GM12874 (cell line): Measurements from ENCODE around the gene FUT7.

Experiments
- TF ChIP-seq, protein P1 (sequence below): IDR thresholded peaks from 2 replicates; pipeline ENCODE4 v1.5.1; 2011; ENCODE audit warnings: low read depth, mild to moderate bottlenecking, control low read depth, low read length, moderate library complexity; ENCODE audit not compliant: insufficient read depth

Gene FUT7, protein sequence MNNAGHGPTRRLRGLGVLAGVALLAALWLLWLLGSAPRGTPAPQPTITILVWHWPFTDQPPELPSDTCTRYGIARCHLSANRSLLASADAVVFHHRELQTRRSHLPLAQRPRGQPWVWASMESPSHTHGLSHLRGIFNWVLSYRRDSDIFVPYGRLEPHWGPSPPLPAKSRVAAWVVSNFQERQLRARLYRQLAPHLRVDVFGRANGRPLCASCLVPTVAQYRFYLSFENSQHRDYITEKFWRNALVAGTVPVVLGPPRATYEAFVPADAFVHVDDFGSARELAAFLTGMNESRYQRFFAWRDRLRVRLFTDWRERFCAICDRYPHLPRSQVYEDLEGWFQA

DNA sequence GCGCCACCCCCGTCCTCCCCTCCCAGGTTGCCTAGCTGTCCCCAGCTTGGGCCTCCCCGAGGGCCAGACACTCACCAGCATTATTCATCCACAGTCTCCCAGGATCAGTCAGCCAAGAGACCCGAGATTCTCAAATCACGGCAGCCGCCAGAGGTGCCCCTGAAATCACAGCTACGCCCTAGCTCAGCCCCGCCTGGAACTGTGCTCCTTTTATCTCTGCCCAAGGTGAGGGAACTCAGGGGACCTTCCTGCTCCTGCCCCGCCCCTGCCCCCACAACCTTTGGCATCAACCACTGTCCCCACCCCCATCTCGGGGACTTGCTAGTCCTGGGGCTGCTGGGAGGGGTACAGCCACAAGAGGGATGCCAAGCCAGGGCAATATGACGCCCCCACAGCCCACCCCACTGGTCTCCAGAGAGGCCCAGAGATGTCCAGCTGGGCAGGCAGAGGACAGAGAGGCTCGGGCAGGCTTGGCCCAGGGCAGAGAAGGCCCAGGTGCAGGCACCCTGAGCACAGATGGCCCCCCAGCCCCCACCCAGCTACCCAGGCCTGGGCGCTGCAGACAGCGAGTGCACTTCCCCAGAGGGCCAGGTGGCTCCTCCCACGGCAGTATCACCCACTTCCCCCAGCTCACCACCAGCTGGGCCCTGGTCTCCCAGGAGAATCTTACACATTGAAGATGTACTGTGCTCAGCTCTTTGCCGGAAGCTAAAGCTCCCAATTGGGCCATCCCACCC is at the start of gene FUT7:
FUT7 (minus strand) TSS at position 185 of the 737 bp plus-strand sequence; CDS start at position 88, 97 bp downstream.
- TF ChIP-seq, protein P1, sequence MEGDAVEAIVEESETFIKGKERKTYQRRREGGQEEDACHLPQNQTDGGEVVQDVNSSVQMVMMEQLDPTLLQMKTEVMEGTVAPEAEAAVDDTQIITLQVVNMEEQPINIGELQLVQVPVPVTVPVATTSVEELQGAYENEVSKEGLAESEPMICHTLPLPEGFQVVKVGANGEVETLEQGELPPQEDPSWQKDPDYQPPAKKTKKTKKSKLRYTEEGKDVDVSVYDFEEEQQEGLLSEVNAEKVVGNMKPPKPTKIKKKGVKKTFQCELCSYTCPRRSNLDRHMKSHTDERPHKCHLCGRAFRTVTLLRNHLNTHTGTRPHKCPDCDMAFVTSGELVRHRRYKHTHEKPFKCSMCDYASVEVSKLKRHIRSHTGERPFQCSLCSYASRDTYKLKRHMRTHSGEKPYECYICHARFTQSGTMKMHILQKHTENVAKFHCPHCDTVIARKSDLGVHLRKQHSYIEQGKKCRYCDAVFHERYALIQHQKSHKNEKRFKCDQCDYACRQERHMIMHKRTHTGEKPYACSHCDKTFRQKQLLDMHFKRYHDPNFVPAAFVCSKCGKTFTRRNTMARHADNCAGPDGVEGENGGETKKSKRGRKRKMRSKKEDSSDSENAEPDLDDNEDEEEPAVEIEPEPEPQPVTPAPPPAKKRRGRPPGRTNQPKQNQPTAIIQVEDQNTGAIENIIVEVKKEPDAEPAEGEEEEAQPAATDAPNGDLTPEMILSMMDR = no peak

DNA sequence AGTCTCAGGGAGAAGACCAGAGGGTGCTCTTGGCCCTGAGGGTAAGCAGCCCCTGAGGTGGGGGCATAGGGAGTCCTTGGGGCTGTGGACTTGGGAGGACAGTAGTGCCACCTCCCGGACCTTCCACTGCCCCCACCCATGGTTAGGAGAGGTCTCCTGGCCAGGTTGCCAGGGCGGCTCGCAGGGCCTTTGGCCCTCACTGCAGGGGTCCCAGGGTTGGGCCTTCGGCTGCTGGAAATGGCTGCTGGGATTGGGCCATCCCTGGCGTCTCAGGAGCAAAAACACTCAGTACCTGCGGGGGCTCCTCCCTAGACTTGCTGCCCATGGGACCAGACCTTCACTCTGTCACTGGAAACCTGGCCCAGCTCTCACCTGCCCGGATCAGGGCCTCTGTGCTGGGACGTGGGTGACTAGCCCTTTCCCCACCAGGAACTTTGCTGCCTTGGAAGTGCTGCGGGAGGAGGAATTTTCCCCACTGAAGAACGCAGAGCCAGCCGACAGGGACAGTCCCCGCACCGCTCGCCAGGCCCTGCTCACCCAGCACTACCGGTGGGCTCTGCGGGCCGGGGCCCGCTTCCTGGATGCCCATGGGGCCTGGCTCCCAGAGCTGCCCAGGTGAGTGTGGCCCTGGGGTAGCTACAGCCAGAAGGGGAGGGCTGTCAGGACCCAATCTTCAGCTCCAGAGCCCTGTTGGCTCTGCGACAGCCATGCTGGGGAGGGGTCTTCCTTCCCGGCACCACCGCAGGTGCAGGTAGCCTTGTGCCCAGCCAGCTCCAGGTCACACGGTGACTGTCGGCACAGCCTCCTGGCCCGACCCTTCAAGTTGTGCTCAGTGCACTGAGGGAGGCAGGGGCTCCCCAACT is 48.6 kb upstream of the FUT7 start:
- TF ChIP-seq, protein P1 = no peak

DNA sequence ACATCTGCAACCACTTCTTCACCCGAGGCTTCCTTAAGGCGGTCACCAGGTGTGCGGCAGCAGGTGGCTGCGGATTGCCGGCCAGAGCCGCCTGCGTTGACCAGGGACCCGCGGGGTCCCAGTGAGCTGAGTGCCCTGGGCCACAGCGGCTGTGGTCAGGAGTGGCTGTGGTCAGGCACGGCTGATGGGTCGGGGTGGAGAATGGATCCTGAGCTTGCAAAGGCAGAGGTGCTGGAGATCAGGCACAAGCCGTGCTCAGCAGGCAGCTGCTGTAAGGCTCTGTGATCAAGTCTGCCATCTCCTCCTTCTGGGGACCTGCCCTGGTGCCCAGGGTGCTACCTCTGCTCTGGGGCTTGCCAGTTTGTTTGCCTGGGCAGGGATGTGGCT is 47.5 kb upstream of the FUT7 start:
- TF ChIP-seq, protein P1 = no peak

DNA sequence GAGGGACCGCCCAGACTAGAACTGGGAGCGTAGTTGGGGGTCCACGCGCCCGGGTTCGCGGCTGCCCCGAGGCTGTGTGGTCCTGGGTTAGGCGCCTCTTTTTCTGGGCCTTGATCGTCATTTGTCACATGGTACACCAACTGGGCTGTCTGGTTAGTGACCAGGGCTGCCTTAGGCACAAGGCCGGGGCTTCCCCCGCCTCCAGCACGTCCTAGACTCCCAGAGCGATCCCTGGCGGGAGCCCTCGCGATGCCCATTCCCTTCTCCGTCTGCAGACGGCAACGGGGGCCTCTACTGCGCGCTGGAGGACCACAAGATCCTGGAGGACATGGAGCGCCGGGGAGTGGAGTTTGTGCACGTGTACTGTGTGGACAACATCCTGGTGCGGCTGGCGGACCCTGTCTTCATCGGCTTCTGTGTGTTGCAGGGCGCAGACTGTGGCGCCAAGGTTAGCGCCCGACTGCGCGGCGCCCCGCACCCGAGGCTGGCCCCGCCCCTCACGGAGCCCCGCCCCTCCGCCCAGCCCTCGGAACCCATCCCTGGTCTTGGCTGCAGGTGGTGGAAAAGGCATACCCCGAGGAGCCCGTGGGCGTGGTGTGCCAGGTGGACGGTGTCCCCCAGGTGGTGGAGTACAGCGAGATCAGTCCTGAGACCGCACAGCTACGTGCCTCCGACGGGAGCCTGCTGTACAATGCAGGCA is 47.0 kb upstream of the FUT7 start:
- TF ChIP-seq, protein P1 = no peak

DNA sequence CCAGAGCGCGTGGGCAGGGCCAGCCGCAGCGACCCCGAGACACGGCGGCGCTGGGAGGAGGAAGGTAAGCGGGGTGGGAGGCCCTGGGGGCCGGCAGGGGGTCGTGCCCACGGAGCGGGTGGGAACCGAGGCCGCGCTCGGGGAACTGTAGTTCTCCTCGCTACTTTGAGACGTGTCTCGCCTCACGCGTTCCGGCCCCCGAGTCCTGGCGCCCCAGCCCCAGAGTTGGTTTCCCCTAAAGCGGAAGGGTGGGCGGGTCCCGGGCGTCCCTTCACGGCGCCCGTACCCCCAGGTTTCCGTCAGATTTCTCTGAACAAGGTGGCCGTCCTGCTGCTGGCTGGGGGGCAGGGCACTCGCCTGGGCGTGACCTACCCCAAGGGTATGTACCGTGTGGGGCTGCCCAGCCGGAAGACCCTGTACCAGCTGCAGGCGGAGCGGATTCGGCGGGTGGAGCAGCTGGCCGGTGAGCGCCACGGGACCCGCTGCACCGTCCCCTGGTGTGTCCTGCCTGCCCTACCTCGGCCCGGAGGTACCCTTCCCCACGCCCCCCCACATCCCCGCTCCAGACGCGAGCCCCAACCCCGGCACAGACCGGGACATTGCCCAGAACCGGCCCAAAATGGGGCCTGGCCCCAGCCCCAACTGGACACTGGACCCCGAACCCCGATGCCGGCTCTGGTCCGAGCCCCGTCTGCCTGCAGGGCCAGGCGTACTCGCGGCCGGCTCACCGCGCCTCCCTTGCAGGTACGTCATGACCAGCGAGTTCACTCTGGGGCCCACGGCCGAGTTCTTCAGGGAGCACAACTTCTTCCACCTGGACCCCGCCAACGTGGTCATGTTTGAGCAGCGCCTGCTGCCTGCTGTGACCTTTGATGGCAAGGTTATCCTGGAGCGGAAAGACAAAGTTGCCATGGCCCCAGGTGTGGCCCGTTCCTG is 46.1 kb upstream of the FUT7 start:
- TF ChIP-seq, protein P1 = no peak

DNA sequence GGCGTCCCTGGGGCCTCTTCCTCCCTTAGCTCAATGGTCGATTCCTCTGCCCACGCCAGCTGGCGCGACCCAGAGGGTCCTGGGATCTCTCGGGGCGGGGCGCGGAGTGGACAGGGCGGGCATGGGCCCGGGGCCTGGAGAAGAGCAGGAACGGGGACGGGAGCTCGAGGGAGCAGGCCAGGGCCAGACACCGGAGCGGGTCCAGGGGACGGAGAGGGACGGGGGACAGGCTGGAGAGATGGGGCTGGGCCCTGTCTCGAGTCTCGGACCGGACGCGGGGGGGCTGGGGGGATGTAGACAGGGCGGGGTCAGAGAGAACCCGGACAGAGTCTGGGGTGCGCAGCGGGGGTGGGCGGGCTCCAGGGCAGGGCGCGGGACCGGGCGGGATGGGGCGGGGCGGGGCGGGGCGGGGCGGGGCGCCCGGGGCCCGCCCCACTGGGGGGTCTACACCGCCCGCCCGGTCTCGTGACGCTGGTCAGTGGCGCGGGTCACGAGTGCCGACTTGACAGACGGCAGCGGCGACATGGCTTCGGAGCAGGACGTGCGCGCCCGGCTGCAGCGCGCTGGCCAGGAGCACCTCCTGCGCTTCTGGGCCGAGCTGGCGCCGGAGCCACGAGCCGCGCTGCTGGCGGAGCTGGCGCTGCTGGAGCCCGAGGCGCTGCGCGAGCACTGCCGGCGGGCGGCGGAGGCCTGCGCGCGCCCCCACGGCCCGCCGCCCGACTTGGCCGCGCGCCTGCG is 45.3 kb upstream of the FUT7 start, which contains the start of gene UAP1L1:
UAP1L1 (plus strand) TSS at position 508 of the 738 bp plus-strand sequence; CDS start at position 524, 16 bp downstream.
- TF ChIP-seq, protein P1 = no peak
